SK-N-SH (cell line): Measurements from ENCODE around the gene ACOT8. TPM values are rescaled to one million over a fixed set of nuclear protein-coding genes. Genes with fewer than 3 reads are reported as not detected.

Experiments
- CTCF ChIA-PET: fragments of 300-600, 350-600 bp; formaldehyde crosslinking; extraction: SDS; loops from one replicate; lab custom pipeline; 2021; lab: Yijun Ruan, JAX
- POLR2A ChIA-PET: fragments of 350-600 bp; sonication (Branson Sonifier 250); formaldehyde crosslinking; extraction: SDS; loops from one replicate; lab custom pipeline; 2020; ENCODE audit warnings: antibody characterized with exemption, inconsistent platforms; lab: Yijun Ruan, JAX
- DNase-seq: peaks from one replicate; pipeline ENCODE4 v3.0.0; 2012
- H2AFZ ChIP-seq: fragments of 200-600 bp; sonication (generic); 2 replicates; pipeline ENCODE4 v1.8.1; 2016; ENCODE audit warnings: antibody characterized with exemption, mild to moderate bottlenecking, low read depth
- H3F3A ChIP-seq: fragments of 200-600 bp; sonication (generic); replicated peaks from 2 replicates; pipeline ENCODE3; 2016; ENCODE audit warnings: antibody characterized with exemption, mild to moderate bottlenecking; ENCODE audit not compliant: insufficient read depth
- H3K27ac ChIP-seq, 2 experiments: fragments of 200-500 bp in 1 of 2; fragments of 200-600 bp in 1 of 2; sonication (Bioruptor generic) in 1 of 2; sonication (generic), shearing (Covaris generic) in 1 of 2; 2 replicates each; pipeline versions ENCODE4 v1.5.1 to v1.6.1; 2014 to 2016; ENCODE audit warnings: low read depth in 2 of 2, inconsistent platforms in 1 of 2, low read length in 1 of 2, mild to moderate bottlenecking in 1 of 2, mixed read lengths in 1 of 2
- H3K27me3 ChIP-seq: fragments of 200-600 bp; sonication (generic), shearing (Covaris generic); 2 replicates; pipeline ENCODE4 v1.6.1; 2016; ENCODE audit warnings: mixed run types; ENCODE audit not compliant: insufficient read depth
- H3K36me3 ChIP-seq, 2 experiments: fragments of 200-500 bp in 1 of 2; fragments of 200-600 bp in 1 of 2; sonication (Bioruptor generic) in 1 of 2; sonication (generic) in 1 of 2; replicated peaks in 1 of 2; 2 replicates each; pipeline versions ENCODE3 to v1.5.1; 2014 to 2016; ENCODE audit warnings: low read length in 1 of 2, mild to moderate bottlenecking in 1 of 2; ENCODE audit not compliant: insufficient read depth in 2 of 2, control insufficient read depth in 1 of 2
- H3K4me1 ChIP-seq, 2 experiments: fragments of 200-500 bp in 1 of 2; fragments of 200-600 bp in 1 of 2; sonication (Bioruptor generic) in 1 of 2; sonication (generic), shearing (Covaris generic) in 1 of 2; 2 replicates each; pipeline versions ENCODE4 v1.5.1 to v1.6.1; 2014 to 2016; ENCODE audit warnings: low read depth in 1 of 2, low read length in 1 of 2, mixed run types in 1 of 2; ENCODE audit not compliant: insufficient read depth in 2 of 2, control insufficient read depth in 1 of 2
- H3K4me2 ChIP-seq: fragments of 200-600 bp; sonication (generic), shearing (Covaris generic); 2 replicates; pipeline ENCODE4 v1.6.1; 2017; ENCODE audit warnings: mixed run types
- H3K4me3 ChIP-seq, 2 experiments: fragments of 200-500 bp in 1 of 2; fragments of 200-600 bp in 1 of 2; sonication (Bioruptor generic) in 1 of 2; sonication (generic), shearing (Covaris generic) in 1 of 2; 2 replicates each; pipeline versions ENCODE4 v1.5.1 to v1.8.1; 2014 to 2016; ENCODE audit warnings: low read depth in 2 of 2, inconsistent platforms in 1 of 2, low read length in 1 of 2, mild to moderate bottlenecking in 1 of 2, mixed read lengths in 1 of 2, moderate library complexity in 1 of 2
- H3K79me2 ChIP-seq: fragments of 200-600 bp; sonication (generic); 2 replicates; pipeline ENCODE4 v1.8.1; 2017; ENCODE audit warnings: mild to moderate bottlenecking; ENCODE audit not compliant: insufficient read depth
- H3K9ac ChIP-seq: fragments of 200-600 bp; sonication (generic); 2 replicates; pipeline ENCODE4 v1.6.1; 2017; ENCODE audit warnings: mixed run types
- H3K9me2 ChIP-seq: fragments of 200-600 bp; sonication (generic); 2 replicates; pipeline ENCODE4 v1.6.1; 2017; ENCODE audit warnings: mixed run types
- H3K9me3 ChIP-seq: fragments of 200-600 bp; sonication (generic); 2 replicates; pipeline ENCODE4 v1.6.1; 2017; ENCODE audit warnings: mixed run types, mild to moderate bottlenecking, moderate library complexity
- H4K20me1 ChIP-seq: fragments of 200-600 bp; sonication (generic); 2 replicates; pipeline ENCODE4 v1.6.1; 2017; ENCODE audit warnings: mild to moderate bottlenecking, mixed run types; ENCODE audit not compliant: insufficient read depth
- CHD2 ChIP-seq: fragments of 150-350 bp; IDR thresholded peaks from 2 replicates; pipeline ENCODE4 v1.6.1; 2018; ENCODE audit warnings: low read length; ENCODE audit not compliant: partially characterized antibody
- FOXM1 ChIP-seq: IDR thresholded peaks from 2 replicates; pipeline ENCODE4 v1.4.0; 2012; ENCODE audit warnings: low read depth, mild to moderate bottlenecking
- GABPA ChIP-seq: IDR thresholded peaks from 2 replicates; pipeline ENCODE4 v1.4.0; 2012; ENCODE audit warnings: low read depth, mild to moderate bottlenecking
- JUND ChIP-seq: IDR thresholded peaks from 2 replicates; pipeline ENCODE4 v1.4.0; 2012
- MEF2A ChIP-seq: IDR thresholded peaks from 2 replicates; pipeline ENCODE4 v1.4.0; 2012; ENCODE audit warnings: low read depth, borderline replicate concordance
- MXI1 ChIP-seq: IDR thresholded peaks from 2 replicates; pipeline ENCODE4 v1.6.1; 2012; ENCODE audit warnings: mild to moderate bottlenecking, low read depth, low read length, improper control_type of control experiment
- NFIC ChIP-seq: IDR thresholded peaks from 2 replicates; pipeline ENCODE4 v1.4.0; 2012; ENCODE audit warnings: borderline replicate concordance
- RAD21 ChIP-seq: IDR thresholded peaks from 2 replicates; pipeline ENCODE4 v1.6.1; 2012; ENCODE audit warnings: mild to moderate bottlenecking, low read length
- RCOR1 ChIP-seq: fragments of 150-350 bp; IDR thresholded peaks from 2 replicates; pipeline ENCODE4 v1.6.1; 2017; ENCODE audit warnings: antibody characterized with exemption, low read length
- RFX5 ChIP-seq: IDR thresholded peaks from 2 replicates; pipeline ENCODE4 v1.6.1; 2012; ENCODE audit warnings: mild to moderate bottlenecking, improper control_type of control experiment, low read length
- RXRA ChIP-seq: IDR thresholded peaks from 2 replicates; pipeline ENCODE4 v1.4.0; 2012; ENCODE audit warnings: low read depth, mild to moderate bottlenecking, borderline replicate concordance
- TAF1 ChIP-seq: IDR thresholded peaks from 2 replicates; pipeline ENCODE4 v1.6.1; 2012; ENCODE audit warnings: low read depth, mild to moderate bottlenecking, low read length, moderate library complexity, borderline replicate concordance
- TCF12 ChIP-seq: IDR thresholded peaks from 2 replicates; pipeline ENCODE4 v1.4.0; 2012
- TEAD4 ChIP-seq: IDR thresholded peaks from 2 replicates; pipeline ENCODE4 v1.4.0; 2012; ENCODE audit warnings: mild to moderate bottlenecking, borderline replicate concordance; ENCODE audit not compliant: insufficient read depth
- WGBS: methylation state at CpG from one replicate; pipeline ENCODE4 v1.1.6; 2017; ENCODE audit warnings: low lambda C conversion rate; 5-methylcytosine and 5-hydroxymethylcytosine counted together
- polyA plus RNA-seq, 3 experiments: library from polyadenylated mRNA; depleted of rRNA; stranded (reverse); fragments of >200 nt; gene quantifications; 2 replicates each; pipeline ENCODE4 v1.2.3, GENCODE V29; 2012
- TF ChIP-seq, protein P1 (sequence below): fragments of 150-350 bp; IDR thresholded peaks from 2 replicates; pipeline ENCODE4 v1.6.1; 2017; ENCODE audit warnings: antibody characterized with exemption, low read length, low read depth, borderline replicate concordance
- TF ChIP-seq, protein P2 (sequence below): IDR thresholded peaks from 2 replicates; pipeline ENCODE4 v1.4.0; 2012; ENCODE audit warnings: low read depth, borderline replicate concordance
- TF ChIP-seq, protein P3 (sequence below): IDR thresholded peaks from 2 replicates; pipeline ENCODE4; 2012
- TF ChIP-seq, protein P4 (sequence below): IDR thresholded peaks from 2 replicates; pipeline ENCODE4 v1.4.0; 2012; ENCODE audit warnings: low read depth
- TF ChIP-seq, protein P5 (sequence below): IDR thresholded peaks from 2 replicates; pipeline ENCODE4 v1.6.1; 2012; ENCODE audit warnings: mild to moderate bottlenecking, low read depth, low read length, moderate library complexity

The ACOT8 gene
- polyA plus RNA-seq, 1 of the 3 experiments (the other 2 are of a cell fraction) = 48.4 TPM

DNA sequence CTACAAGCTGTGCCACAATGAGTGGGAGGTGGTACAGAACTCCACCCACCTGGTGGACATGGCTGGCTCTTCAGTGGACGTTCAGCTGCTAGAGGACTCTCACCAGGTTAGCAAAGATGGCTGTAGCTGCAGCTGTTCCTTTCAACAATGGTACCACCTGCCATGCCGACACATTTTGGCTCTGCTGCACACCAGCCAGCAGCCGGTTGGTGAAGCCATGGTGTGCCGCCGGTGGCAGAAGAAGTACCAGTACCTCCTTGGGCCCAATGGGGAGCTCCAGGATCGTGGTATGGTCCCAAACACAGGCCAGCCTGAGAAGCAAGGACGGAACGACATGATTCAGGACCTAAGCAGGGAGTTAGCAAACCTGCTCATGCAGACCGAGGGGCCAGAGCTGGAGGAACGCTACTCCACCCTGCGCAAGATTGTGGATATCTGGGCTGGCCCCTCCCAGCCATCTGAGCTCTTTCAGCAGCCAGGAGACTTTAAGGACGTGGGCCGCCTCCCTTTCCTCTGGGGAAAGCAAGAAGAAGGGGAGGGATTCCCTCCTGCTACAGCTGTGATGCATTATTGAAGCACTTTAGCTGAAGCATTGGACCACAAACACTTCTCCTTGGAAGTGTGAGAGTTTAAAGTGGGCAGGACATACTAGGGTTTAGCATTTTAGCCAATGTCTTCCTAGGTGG lies 21.0 kb upstream of the ACOT8 start:
- TF ChIP-seq MEF2A = no peak
- TF ChIP-seq, protein P1, sequence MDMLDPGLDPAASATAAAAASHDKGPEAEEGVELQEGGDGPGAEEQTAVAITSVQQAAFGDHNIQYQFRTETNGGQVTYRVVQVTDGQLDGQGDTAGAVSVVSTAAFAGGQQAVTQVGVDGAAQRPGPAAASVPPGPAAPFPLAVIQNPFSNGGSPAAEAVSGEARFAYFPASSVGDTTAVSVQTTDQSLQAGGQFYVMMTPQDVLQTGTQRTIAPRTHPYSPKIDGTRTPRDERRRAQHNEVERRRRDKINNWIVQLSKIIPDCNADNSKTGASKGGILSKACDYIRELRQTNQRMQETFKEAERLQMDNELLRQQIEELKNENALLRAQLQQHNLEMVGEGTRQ = no peak
- TF ChIP-seq TAF1 = no peak
- TF ChIP-seq, protein P2, sequence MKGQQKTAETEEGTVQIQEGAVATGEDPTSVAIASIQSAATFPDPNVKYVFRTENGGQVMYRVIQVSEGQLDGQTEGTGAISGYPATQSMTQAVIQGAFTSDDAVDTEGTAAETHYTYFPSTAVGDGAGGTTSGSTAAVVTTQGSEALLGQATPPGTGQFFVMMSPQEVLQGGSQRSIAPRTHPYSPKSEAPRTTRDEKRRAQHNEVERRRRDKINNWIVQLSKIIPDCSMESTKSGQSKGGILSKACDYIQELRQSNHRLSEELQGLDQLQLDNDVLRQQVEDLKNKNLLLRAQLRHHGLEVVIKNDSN = no peak
- TF ChIP-seq, protein P3, sequence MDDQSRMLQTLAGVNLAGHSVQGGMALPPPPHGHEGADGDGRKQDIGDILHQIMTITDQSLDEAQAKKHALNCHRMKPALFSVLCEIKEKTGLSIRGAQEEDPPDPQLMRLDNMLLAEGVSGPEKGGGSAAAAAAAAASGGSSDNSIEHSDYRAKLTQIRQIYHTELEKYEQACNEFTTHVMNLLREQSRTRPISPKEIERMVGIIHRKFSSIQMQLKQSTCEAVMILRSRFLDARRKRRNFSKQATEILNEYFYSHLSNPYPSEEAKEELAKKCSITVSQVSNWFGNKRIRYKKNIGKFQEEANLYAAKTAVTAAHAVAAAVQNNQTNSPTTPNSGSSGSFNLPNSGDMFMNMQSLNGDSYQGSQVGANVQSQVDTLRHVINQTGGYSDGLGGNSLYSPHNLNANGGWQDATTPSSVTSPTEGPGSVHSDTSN = no peak
- no peak for TF ChIP-seq RAD21
- no peak for TF ChIP-seq TEAD4
- TF ChIP-seq, protein P4, sequence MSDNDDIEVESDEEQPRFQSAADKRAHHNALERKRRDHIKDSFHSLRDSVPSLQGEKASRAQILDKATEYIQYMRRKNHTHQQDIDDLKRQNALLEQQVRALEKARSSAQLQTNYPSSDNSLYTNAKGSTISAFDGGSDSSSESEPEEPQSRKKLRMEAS = no peak
- TF ChIP-seq FOXM1 = no peak
- TF ChIP-seq, protein P5, sequence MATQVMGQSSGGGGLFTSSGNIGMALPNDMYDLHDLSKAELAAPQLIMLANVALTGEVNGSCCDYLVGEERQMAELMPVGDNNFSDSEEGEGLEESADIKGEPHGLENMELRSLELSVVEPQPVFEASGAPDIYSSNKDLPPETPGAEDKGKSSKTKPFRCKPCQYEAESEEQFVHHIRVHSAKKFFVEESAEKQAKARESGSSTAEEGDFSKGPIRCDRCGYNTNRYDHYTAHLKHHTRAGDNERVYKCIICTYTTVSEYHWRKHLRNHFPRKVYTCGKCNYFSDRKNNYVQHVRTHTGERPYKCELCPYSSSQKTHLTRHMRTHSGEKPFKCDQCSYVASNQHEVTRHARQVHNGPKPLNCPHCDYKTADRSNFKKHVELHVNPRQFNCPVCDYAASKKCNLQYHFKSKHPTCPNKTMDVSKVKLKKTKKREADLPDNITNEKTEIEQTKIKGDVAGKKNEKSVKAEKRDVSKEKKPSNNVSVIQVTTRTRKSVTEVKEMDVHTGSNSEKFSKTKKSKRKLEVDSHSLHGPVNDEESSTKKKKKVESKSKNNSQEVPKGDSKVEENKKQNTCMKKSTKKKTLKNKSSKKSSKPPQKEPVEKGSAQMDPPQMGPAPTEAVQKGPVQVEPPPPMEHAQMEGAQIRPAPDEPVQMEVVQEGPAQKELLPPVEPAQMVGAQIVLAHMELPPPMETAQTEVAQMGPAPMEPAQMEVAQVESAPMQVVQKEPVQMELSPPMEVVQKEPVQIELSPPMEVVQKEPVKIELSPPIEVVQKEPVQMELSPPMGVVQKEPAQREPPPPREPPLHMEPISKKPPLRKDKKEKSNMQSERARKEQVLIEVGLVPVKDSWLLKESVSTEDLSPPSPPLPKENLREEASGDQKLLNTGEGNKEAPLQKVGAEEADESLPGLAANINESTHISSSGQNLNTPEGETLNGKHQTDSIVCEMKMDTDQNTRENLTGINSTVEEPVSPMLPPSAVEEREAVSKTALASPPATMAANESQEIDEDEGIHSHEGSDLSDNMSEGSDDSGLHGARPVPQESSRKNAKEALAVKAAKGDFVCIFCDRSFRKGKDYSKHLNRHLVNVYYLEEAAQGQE = no peak
- TF ChIP-seq NFIC = no peak
- no peak for TF ChIP-seq RXRA
- no peak for TF ChIP-seq RCOR1
- TF ChIP-seq GABPA = no peak
- no peak for TF ChIP-seq RFX5
- TF ChIP-seq JUND = no peak
- TF ChIP-seq TCF12 = no peak
- TF ChIP-seq MXI1 = no peak
- no peak for TF ChIP-seq CHD2
- H3K27me3 ChIP-seq = no peaks in the 10 kb centered on the region
- ChIA-PET CTCF (interaction anchor here (0.6 to 1.0 kb wide), 2 partner anchors 12 to 504 kb away, joined by 3 read pairs; no protein-coding TSS in a partner anchor), POLR2A (no interaction called here)
- no peak overlapping the region for H3K27ac ChIP-seq
- H3K4me1 ChIP-seq = peaks cover 0 to 3% of the 10 kb centered on the region in 2 experiments; a peak in 1 of 4 replicates
- no peak overlapping the region for H3K4me2 ChIP-seq
- no peaks in the 10 kb centered on the region for H4K20me1 ChIP-seq
- H3K9me2 ChIP-seq = no peaks in the 10 kb centered on the region
- no peak overlapping the region for H3K4me3 ChIP-seq
- H3K79me2 ChIP-seq = peaks cover 14% of the 10 kb centered on the region
- peaks cover 3 to 11% of the 10 kb centered on the region in 2 experiments for H3K36me3 ChIP-seq
- 82% methylated on average over 10 of the region's 13 CpGs for WGBS
- no peak for DNase-seq
- no peaks in the 10 kb centered on the region for H3F3A ChIP-seq
- no peak overlapping the region for H3K9ac ChIP-seq
- H3K9me3 ChIP-seq = no peaks in the 10 kb centered on the region
- no peak overlapping the region for H2AFZ ChIP-seq
